ENCODE results near the gene MED25.

- TF ChIP-seq EZH2phosphoT487 (conservative IDR thresholded peaks at IDR 0.05; ENCODE audit: low read length) = no peak
- no peak for TF ChIP-seq CTCF (IDR thresholded peaks at IDR 0.05; ENCODE audit: insufficient read depth, low read length, poor library complexity, severe bottlenecking)
Observed at GRCh38 chr19:49874503-49875157, 56.5 kb downstream of the MED25 start.
